GM15510 (cell line): Measurements from ENCODE around the gene IRF6.

ENCODE experiments used
- POLR2A ChIP-seq: IDR thresholded peaks from 3 replicates; pipeline ENCODE4 v1.6.1; 2011; ENCODE audit warnings: borderline replicate concordance; ENCODE audit not compliant: insufficient read length; ENCODE audit errors: extremely low read depth

IRF6 gene

DNA sequence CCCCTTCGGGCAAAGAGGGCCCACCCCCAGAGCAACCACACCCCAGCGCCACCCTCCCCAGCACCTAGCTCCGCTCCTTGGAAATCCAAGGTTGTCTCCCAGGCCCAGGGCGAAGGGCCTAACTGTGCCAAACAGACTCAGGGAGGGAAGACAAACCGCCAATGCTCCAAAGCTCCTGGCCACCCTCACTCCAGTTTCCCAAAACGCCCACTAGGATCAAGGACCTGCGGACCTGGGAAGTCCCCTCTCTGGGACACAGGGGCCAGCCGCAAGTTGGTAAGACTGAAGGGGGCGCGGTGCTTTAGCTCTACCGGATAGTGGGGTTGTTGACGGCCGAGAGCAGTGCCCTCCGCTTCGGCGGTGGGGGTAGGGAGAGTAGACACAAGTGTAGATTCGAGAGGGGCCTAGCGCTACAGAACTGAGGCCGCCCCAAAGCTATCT is 581 bp downstream of the IRF6 start:
- TF ChIP-seq POLR2A: no peak

- TF ChIP-seq POLR2A: no peak
These were observed 2.4 kb downstream of the IRF6 start for GRCh38 chr1:209803568-209803967.

DNA sequence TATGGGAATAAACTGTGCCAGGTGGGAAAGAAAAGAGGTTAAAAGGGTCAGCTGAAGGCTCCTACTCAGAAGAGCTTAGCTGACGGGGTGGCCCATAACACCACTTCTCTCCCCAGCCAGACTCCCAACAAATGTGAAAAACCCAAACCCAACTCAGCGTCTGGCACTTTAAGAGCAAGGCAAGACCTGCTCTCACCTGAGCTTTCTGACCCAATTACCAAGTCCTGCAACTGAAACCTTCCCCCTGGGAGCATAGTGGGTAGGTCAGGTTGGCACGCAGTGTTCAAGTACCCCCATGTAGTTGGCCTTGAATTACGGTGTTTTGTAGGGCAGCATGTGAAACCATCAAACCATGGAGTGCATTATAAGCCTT is 3.2 kb downstream of the IRF6 start:
- no peak for TF ChIP-seq POLR2A

- TF ChIP-seq POLR2A: no peak
These were observed 3.7 kb downstream of the IRF6 start for GRCh38 chr1:209802117-209802779.

DNA sequence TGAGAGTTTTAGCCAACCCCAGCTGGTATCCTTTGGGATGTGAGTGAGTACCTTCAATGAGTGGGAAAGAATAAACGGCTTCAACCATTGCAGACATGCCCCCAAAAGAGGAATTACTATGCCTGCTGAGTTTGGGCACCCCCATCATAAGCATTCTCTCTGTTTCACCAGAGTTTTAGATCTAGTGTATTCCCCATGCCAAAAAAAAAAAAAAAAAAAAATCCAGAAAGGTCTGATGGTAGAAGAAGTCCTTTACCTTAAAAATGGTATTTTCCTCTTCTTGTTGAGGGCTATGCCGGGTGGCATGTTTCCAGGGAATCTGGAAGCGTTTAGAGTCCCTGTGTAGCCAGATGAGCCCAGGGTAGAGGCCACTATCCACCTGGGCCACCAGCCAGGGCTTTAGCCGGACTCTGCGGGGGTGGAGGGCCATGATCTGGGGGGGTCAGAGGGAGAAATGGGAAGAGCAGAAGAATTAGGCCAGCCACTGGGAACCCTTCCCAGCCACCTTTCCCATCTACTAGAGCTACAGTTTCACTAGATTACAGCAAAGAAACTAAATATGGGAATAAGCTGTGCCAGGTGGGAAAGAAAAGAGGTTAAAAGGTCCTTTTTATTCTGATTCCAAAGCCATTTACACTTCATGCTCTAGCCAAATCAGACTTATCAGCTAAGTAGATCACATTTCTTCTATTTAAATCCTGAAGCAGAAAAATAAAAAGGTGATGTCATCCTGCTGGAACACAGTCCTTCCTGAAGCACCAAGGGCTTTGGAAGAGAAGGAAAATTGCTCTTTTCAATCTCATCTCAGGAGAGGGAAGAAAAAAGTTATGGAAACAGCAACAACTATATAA is 4.7 kb downstream of the IRF6 start:
- TF ChIP-seq POLR2A: no peak

DNA sequence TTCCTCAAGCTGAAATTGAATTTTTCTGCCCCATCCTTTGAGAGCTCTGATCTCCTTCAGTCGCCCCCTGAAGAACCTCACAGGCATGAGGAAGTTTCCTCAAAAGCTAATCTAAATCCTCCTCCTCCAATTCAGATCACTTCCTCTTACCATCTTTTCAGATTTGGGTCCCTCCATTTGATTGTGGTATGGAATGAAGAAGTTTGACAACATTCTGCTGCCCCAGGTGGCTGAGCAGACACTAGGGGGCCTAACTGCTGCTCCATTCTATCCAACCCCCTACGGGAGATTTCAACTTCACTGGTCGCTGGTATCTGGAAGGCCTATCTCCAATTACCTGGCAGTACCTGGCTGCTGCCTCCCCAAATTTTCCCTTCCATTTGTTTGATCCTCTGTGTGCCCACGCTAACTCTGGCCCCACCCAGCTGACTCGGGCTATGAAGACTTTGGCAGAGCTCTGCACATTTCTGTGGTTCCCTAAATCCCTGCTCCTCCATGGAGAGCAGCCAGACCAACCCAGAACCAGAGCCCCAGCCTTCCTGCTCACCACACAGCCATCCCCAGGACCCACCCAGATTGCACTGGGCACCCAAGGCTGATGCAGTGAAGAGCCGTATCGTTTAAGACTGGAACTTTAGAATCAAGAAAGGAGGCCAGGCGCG is 7.8 kb downstream of the IRF6 start:
- TF ChIP-seq POLR2A: no peak

- TF ChIP-seq POLR2A: no peak
These were observed 14.0 kb downstream of the IRF6 start for GRCh38 chr1:209791920-209792319.

DNA sequence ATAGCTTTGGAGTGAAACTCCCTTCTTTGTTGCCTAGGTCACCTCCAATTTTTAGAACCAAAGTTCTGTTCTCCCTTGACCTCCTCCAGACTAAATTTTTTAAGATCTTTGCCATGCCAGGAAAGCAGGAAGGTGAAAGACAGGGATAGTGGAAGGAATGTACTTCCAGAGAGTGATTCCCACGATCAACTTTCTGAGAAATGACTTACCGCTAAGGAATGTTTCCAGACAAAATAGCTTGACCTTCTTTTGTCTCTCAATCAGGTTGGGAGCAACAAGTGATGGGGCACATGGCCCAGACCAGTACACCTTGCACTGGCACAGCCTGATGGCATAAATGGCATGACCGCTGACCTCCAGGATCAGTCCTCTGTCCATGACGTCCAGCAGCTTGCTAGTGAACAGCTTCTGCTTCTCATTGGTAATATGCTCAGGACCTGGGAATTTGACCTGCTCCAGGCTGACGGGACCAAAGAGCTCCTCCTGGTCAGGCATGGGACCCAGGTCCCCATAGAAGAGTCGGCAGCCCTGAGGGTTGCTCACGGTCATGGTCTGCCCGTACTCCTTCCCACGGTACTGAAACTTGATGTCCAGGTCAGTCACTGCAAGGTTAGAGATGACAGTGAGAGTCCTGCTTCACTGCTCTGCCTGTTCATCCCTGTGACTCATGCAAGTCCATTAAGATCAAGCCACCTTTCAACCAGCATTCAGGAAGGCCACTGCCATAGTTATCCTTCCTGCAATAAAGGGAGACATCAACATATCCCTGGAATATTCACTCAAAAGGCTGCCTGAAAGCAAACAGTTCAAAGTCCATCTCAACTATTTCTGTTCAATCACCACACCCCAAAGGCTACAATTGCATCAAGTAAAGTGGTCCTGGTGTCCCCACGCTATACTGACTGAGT is 15.4 kb downstream of the IRF6 start:
- TF ChIP-seq POLR2A: no peak

GRCh38 chr1:209789245-209789644 is 16.7 kb downstream of the IRF6 start:
- TF ChIP-seq POLR2A: no peak

- no peak for TF ChIP-seq POLR2A
These were observed 18.4 kb downstream of the IRF6 start for GRCh38 chr1:209787551-209787950.

DNA sequence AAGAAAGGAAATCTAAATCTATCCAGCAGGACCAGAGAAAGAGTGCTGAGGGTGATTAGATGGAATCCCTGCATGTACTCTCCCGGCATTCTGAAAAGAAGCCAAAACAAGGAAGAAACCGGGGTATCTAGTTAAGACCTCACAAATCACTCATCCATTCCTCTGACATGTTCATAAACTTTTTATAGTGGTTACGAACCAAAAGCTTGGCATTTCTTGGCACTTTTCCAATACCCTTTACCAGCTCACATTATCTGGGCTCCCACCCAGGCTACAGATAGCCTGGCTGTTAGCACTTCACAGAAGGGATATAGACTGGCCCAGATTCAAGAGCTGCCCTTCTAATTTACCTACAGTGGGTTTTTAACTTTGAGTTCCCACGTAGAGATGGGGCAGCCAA is 19.8 kb downstream of the IRF6 start:
- TF ChIP-seq POLR2A: no peak

- no peak for TF ChIP-seq POLR2A
These were observed 20.4 kb downstream of the IRF6 start for GRCh38 chr1:209785592-209785991.

DNA sequence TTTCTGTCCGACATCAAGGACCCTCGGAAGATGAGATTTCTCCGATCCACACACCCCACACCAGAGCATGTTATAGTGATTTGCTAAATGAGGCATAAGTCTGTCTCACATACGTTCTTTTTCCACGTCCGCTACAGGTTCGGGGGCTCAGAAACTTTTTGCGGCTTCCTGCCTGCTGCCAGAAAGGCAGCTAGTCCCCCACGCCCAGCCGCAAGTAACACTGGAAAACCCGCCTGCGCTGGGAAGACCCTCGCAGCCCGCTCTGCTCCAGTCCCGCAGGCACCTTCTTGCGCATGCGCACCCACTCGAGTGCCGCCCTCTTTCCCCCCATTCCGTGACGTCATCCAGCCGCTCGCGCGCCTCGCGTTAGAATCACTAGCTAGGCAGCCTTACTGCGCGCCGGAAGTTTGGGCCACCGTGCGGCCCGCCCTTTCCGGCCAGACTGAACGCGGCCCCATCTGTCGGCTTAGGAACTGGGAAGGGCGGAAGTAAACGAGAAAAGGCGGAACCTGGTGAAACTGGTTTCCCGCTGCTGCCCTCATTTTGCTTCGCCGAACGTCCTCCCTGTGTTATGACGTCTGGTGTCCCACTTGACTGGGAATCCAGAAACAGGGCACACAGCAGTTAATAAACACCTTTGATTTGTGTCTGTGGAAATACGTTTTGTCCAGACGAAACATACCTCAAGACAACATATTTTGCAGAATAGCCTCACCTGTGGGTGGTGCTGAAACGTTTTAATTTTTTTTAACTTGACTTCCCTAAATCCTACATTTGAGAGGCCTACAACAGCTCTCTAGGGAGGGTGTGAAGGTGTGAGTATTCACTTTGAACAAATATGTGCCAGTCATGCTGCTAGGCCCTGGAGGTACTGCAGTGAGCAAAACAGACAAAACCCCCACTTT is 21.4 kb downstream of the IRF6 start, which contains the start of gene C1orf74:
Gene C1orf74 (minus strand): TSS at position 295 of the 905 bp plus-strand sequence. CDS start 925 bp downstream, outside the sequence.
- TF ChIP-seq POLR2A: peak; percentile 96

DNA sequence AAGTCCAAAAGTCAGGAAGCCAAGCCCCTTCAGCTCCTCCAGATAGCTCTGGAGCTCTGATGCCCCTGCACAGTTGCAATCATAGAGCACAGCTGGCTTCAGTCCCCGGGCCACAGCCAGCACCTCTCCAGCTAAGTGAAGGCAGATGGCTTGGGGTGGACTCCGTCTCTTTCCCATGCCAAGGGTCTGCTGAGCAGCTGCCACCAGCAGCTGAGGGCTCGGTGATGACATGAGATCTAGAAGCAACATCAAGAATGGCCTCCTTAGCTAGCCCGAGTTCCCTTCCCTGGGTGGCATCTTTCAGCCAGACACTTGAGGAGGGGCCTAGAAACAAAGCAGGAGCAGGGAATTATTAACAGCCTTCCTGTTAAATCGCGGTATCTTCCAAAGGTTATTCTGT is 22.6 kb downstream of the IRF6 start:
- no peak for TF ChIP-seq POLR2A

DNA sequence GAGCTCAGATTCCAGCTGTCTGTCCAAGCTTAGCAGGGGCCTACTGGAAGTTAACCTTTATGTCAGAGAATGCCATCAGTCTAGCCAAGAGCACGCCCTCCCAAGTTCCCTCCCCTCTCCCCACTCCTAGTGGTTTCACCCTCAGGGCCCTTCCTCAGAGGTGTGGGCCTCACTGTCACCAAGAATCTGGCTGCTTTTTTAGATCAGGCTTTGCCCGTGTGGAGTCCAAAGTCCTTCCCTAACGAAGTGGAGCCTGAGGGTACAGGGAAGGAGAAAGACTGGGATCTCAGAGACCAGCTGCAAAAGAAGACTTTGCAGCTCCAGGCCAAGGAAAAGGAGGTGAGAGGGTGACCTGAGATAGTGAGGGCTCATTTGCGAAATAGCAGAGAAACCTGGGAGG is 25.7 kb downstream of the IRF6 start:
- no peak for TF ChIP-seq POLR2A
